HG03432 (cell line): ENCODE measurements around the gene KCNIP4.

Experiments
- ATAC-seq: cut with Tn5 transposase; IDR thresholded peaks from one replicate; pipeline ENCODE4 v1.9.1; 2021; ENCODE audit warnings: mild to moderate bottlenecking, moderate library complexity; ENCODE audit not compliant: unreplicated experiment

The KCNIP4 gene

GRCh38 chr4:21856301-21856700, 92.3 kb downstream of the KCNIP4 start:
- ATAC-seq, result no peak

GRCh38 chr4:21849077-21849476, 99.5 kb downstream of the KCNIP4 start:
- ATAC-seq, result no peak

- ATAC-seq, result no peak
Observed at GRCh38 chr4:21848021-21848420, 100.6 kb downstream of the KCNIP4 start.

GRCh38 chr4:21845663-21846062, 102.9 kb downstream of the KCNIP4 start:
- no peak for ATAC-seq

- no peak for ATAC-seq
Observed at GRCh38 chr4:21835712-21836111, 112.9 kb downstream of the KCNIP4 start.

- no peak for ATAC-seq
Observed at GRCh38 chr4:21830272-21830671, 118.3 kb downstream of the KCNIP4 start.

- no peak for ATAC-seq
Observed at GRCh38 chr4:21827575-21827974, 121.0 kb downstream of the KCNIP4 start.

GRCh38 chr4:21826071-21826470, 122.5 kb downstream of the KCNIP4 start:
- no peak for ATAC-seq

GRCh38 chr4:21819086-21819485, 129.5 kb downstream of the KCNIP4 start:
- no peak for ATAC-seq

GRCh38 chr4:21815651-21816377, 132.8 kb downstream of the KCNIP4 start:
- ATAC-seq, result no peak

- ATAC-seq, result no peak
Observed at GRCh38 chr4:21811565-21811964, 137.0 kb downstream of the KCNIP4 start.

GRCh38 chr4:21806991-21807390, 141.6 kb downstream of the KCNIP4 start:
- no peak for ATAC-seq

GRCh38 chr4:21802406-21802805, 146.2 kb downstream of the KCNIP4 start:
- ATAC-seq, result no peak

GRCh38 chr4:21801661-21802385, 146.7 kb downstream of the KCNIP4 start:
- no peak for ATAC-seq

- no peak for ATAC-seq
Observed at GRCh38 chr4:21795091-21795490, 153.5 kb downstream of the KCNIP4 start.

GRCh38 chr4:21792736-21793135, 155.8 kb downstream of the KCNIP4 start:
- no peak for ATAC-seq

- no peak for ATAC-seq
Observed at GRCh38 chr4:21790438-21791029, 158.0 kb downstream of the KCNIP4 start.

GRCh38 chr4:21780148-21780547, 168.4 kb downstream of the KCNIP4 start:
- no peak for ATAC-seq

- ATAC-seq, result no peak
Observed at GRCh38 chr4:21778702-21779101, 169.9 kb downstream of the KCNIP4 start.

- no peak for ATAC-seq
Observed at GRCh38 chr4:21775703-21776102, 172.9 kb downstream of the KCNIP4 start.

- ATAC-seq, result no peak
Observed at GRCh38 chr4:21769404-21770147, 179.0 kb downstream of the KCNIP4 start.
